Choroid plexus epithelial cell (primary cell): ENCODE data around the gene FRY.

Source experiments
- DNase-seq: peaks from one replicate; pipeline ENCODE4 v3.0.0-alpha.2; 2010; ENCODE audit warnings: low read depth
- H3K4me3 ChIP-seq: 2 replicates; pipeline ENCODE4 v1.5.1; 2011; ENCODE audit warnings: low read depth, mild to moderate bottlenecking, control low read depth, low read length, moderate library complexity
- TF ChIP-seq, protein P1 (sequence below): conservative IDR thresholded peaks from 2 replicates; pipeline ENCODE4 v1.5.1; 2011; ENCODE audit warnings: low read depth, mild to moderate bottlenecking, control low read depth, inconsistent platforms, low read length, moderate library complexity

FRY gene

DNA sequence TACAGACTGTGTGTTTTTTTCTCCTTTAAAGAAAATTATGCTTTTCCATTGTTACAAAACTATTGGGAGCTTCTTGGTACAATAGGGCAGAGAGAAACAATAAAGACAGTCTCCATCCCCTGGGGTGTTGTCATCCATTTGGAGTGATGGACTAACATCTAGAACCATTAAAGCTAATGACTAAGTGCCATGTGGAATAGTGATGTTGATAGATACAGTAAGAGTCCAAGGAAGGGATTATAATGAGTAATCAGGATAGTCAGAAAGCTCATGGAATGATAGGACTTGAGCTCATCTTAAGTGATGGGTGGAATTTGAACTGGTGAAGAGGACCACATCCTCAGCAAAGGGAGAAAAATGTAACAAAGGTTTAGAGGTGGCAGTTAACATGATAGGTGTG lies 24.1 kb upstream of the FRY start:
- TF ChIP-seq, protein P1, sequence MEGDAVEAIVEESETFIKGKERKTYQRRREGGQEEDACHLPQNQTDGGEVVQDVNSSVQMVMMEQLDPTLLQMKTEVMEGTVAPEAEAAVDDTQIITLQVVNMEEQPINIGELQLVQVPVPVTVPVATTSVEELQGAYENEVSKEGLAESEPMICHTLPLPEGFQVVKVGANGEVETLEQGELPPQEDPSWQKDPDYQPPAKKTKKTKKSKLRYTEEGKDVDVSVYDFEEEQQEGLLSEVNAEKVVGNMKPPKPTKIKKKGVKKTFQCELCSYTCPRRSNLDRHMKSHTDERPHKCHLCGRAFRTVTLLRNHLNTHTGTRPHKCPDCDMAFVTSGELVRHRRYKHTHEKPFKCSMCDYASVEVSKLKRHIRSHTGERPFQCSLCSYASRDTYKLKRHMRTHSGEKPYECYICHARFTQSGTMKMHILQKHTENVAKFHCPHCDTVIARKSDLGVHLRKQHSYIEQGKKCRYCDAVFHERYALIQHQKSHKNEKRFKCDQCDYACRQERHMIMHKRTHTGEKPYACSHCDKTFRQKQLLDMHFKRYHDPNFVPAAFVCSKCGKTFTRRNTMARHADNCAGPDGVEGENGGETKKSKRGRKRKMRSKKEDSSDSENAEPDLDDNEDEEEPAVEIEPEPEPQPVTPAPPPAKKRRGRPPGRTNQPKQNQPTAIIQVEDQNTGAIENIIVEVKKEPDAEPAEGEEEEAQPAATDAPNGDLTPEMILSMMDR: no peak
- DNase-seq: no peak
- H3K4me3 ChIP-seq: no peak overlapping the region

DNA sequence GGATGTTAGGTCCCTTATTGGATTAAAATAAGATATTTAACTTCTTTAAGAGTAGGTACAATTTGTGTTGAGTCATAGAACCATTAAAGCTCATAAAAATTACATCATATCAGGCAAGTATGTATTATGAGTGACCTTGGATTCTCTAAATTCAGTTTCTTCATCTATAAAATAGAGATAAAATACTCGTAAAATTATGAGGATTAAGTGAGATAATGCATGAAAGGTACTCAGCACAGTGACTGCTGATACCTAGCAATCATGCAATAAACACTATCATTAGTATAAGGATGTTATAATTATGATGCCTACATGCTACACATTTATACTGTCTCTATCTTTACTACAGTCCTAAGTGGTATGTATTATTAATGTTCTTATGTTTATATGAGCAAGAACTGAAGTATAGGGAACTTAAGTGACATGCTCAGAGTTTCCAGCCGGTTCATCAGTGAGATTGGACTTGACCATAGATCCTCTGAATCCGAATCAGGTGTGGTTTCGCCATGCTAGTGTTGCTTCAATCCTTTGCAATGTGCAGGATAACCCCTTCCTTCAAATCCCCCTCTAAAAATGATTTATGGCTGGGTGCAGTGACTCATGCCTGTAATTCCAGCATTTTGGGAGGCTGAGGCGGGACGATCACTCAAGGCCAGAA lies 22.9 kb upstream of the FRY start:
- no peak for DNase-seq
- H3K4me3 ChIP-seq: no peak overlapping the region
- TF ChIP-seq, protein P1: no peak

DNA sequence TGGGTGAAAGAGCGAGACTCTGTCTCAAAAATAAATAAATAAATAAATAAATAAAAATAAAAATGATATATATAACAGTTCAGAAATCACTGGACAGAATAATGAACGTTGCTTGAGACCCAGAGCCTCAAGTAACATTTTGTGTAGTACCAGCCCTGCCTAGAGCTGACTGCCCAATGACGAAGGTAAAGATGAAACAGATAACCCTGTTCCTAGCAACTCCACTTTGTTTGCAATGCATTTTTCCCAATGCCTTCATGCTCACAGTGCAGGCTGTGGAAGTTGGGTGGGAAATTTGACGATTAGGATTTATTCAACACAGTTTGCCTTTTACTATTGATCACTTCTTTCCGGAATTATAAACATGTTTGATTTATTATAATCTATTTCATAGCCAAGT lies 22.2 kb upstream of the FRY start:
- no peak for DNase-seq
- TF ChIP-seq, protein P1: no peak

DNA sequence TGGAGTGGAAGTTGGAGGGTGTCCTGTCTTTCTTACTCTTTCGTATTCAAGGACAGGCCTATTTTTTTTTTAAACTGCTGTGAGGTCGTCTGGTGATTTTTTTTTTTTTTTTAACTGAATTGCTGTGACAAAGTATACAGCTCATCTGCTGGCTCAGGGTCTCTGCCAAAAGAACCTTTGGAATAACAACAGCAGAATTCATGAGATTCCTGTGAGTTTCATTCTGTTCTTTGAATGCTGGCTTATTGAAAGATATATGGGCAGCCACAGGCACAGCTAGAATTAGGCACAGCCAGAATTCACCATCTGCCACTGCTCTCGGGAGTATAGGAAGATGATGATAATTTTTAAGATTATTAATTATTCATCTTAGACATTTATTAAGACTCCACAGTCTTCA lies 21.4 kb upstream of the FRY start:
- DNase-seq: peak; percentile 23
- H3K4me3 ChIP-seq: no peak overlapping the region
- TF ChIP-seq, protein P1: no peak

More for the DNA sequence above, 22.2 kb upstream of the FRY start:
- no peak overlapping the region for H3K4me3 ChIP-seq

DNA sequence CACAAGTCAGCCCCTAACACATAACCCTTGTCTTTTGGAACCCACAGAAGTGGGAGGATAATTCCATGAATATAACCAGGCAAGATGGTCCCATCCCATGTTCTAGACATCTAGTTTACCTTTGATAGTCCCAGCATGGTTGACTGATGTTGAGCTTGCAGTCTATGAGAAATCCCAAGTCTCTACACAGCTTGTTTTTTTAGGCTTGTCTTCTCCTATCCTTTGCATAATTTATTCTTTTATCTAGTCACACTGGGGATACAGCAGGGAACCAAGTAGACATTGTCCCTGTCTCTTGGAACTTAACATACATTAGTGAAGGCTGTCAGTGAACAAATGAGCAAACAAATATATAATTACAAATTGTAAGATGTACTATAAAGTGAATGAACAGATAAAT lies 19.6 kb upstream of the FRY start:
- no peak overlapping the region for H3K4me3 ChIP-seq
- no peak for DNase-seq
- TF ChIP-seq, protein P1: no peak

DNA sequence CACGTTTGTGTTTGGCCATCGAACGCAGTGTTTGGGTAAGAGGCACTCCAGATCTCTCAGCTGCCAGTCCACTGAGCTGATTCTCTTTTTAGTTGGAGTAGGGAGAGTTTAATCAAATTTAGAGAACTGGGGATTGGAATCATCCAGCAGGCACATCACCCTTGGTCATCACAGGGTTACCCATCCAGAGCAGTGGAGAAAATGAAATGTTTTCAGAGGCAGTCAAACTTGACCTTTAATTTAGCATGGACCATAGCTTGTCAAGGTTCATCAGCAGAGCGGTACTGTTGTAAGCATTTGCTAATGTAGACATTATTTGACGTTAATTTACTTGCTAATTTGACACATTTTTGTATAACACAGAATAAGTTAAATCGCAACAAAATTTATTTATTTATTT lies 18.4 kb upstream of the FRY start:
- no peak overlapping the region for H3K4me3 ChIP-seq
- TF ChIP-seq, protein P1: no peak

DNA sequence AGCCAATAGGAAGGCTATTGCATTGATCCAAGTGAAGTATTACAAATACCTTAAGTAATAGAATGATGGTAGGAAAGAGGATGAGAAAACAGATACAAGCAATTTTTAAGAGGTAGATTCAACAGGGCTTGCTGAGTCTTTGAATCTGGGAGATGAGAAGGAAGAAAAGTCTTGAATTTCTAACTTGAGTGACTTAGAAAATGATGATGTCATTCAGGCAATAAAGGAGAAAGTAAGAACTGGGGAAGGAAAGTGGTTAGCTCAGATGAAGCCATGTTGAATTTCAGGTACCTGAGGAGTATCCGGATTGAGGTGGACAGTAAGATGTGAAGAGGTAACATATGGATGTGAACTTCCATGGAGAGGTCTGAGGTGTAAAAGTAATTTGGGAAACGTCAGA lies 15.5 kb upstream of the FRY start:
- TF ChIP-seq, protein P1: no peak
- H3K4me3 ChIP-seq: no peak overlapping the region
- DNase-seq: no peak

More for the DNA sequence above, 18.4 kb upstream of the FRY start:
- DNase-seq: no peak
